CD4-positive, alpha-beta T cell (primary cell): ENCODE results near the gene HTRA2. TPM values are rescaled to one million over a fixed set of nuclear protein-coding genes. Genes with fewer than 3 reads are reported as not detected.

Experiments used
- ATAC-seq: fragments of 200-7000 bp; cut with Tn5 transposase; one replicate; pipeline ENCODE4 v1.10.0; 2022; ENCODE audit warnings: mild to moderate bottlenecking; ENCODE audit not compliant: poor library complexity
- CTCF ChIA-PET: fragments of 350-600 bp; sonication (Branson Sonifier 250); formaldehyde crosslinking; loops from one replicate; lab custom pipeline; 2021; ENCODE audit warnings: antibody characterized with exemption, inconsistent platforms; lab: Charles Lee
- POLR2A ChIA-PET: fragments of 350-600 bp; sonication (Branson Sonifier 250); formaldehyde crosslinking; loops from one replicate; lab custom pipeline; 2021; ENCODE audit warnings: antibody characterized with exemption, inconsistent platforms; lab: Charles Lee
- DNase-seq, 14 experiments: peaks; one replicate each; pipeline ENCODE4 v3.0.0-alpha.2; 2013 to 2020; ENCODE audit warnings: mixed read lengths in 2 of 14
- H3K27ac ChIP-seq, 2 donors: one replicate each; pipeline versions ENCODE4 v1.5.1 to v1.7.0; 2013; ENCODE audit warnings: low read length in 2 of 2, low read depth in 1 of 2, mild to moderate bottlenecking in 1 of 2
- H3K27me3 ChIP-seq, 2 experiments: 1 replicate in 1 of 2; 2 replicates in 1 of 2; pipeline versions ENCODE4 v1.6.1 to v1.7.0; 2013; ENCODE audit warnings: low read length in 2 of 2, control low read depth in 1 of 2, mild to moderate bottlenecking in 1 of 2, moderate library complexity in 1 of 2; ENCODE audit not compliant: insufficient read depth in 2 of 2, control insufficient read depth in 1 of 2
- H3K36me3 ChIP-seq: one replicate; pipeline ENCODE4 v1.6.1; 2013; ENCODE audit warnings: low read length, control low read depth; ENCODE audit not compliant: insufficient read depth
- H3K4me1 ChIP-seq: one replicate; pipeline ENCODE4 v1.6.1; 2013; ENCODE audit warnings: low read length, control low read depth; ENCODE audit not compliant: insufficient read depth
- H3K4me3 ChIP-seq: one replicate; pipeline ENCODE4 v1.5.1; 2013; ENCODE audit warnings: mild to moderate bottlenecking, low read length, moderate library complexity
- H3K9me3 ChIP-seq, 2 experiments: 1 replicate in 1 of 2; 2 replicates in 1 of 2; pipeline versions ENCODE4 v1.6.1 to v1.7.0; 2013; ENCODE audit warnings: low read length in 2 of 2, mild to moderate bottlenecking in 2 of 2, control low read depth in 1 of 2, moderate library complexity in 1 of 2; ENCODE audit not compliant: control insufficient read depth in 1 of 2, insufficient read depth in 1 of 2
- H3K27ac Mint-ChIP-seq: one replicate; pipeline ENCODE4 v1.8.0; 2020; ENCODE audit warnings: mixed read lengths
- H3K27me3 Mint-ChIP-seq: one replicate; pipeline ENCODE4 v1.8.0; 2021; ENCODE audit warnings: mixed read lengths
- H3K36me3 Mint-ChIP-seq: one replicate; pipeline ENCODE4 v1.8.0; 2021; ENCODE audit warnings: low read depth, mixed read lengths
- H3K4me1 Mint-ChIP-seq: one replicate; pipeline ENCODE4 v1.8.0; 2021; ENCODE audit warnings: low read depth, mixed read lengths
- H3K4me3 Mint-ChIP-seq: one replicate; pipeline ENCODE4 v1.8.0; 2020; ENCODE audit warnings: mild to moderate bottlenecking, mixed read lengths
- H3K9me3 Mint-ChIP-seq: one replicate; pipeline ENCODE4 v1.8.0; 2020; ENCODE audit warnings: mixed read lengths
- CTCF ChIP-seq: fragments of 200-600 bp; IDR thresholded peaks from one replicate; pipeline ENCODE4 v1.8.0; 2022; ENCODE audit warnings: antibody characterized with exemption, mild to moderate bottlenecking
- intact Hi-C, 2 experiments: fragments of 100-400 bp; cut with DNase I in 1 of 2; cut with micrococcal nuclease in 1 of 2; formaldehyde crosslinking; loops; one replicate each; pipeline versions ENCODE4 v1.15.1 to v1.9.0; 2023 to 2025; cut with DNase I, micrococcal nuclease
- total RNA-seq, 174 experiments: library from RNA in 2 of 174; stranded (reverse) in 2 of 174; gene quantifications; one replicate each; pipeline ENCODE4 v1.2.3 and lab custom pipeline; 2021 to 2026

The HTRA2 gene
- total RNA-seq, 2 experiments from 2014 or later: 15.3 to 16.0 TPM

- Histone ChIP-seq H3K4me3 (no peak overlapping the region), H3K27me3 (peaks cover 0 to 4% of the 10 kb centered on the region in 2 experiments), H3K27ac (no peak overlapping the region), H3K36me3 (peaks cover 14% of the 10 kb centered on the region), H3K9me3 (no peaks in the 10 kb centered on the region), H3K4me1 (peaks cover 25% of the 10 kb centered on the region)
- no peak overlapping the region for H3K4me3 Mint-ChIP-seq
- DNase-seq (no peak), ATAC-seq (no peak)
- H3K27ac Mint-ChIP-seq: no peak overlapping the region
- intact Hi-C loops: loop anchor here (5.0 to 10.0 kb wide), 3 partner anchors 139 to 709 kb away; partner anchors contain the start of gene STAMBP (in 1 of the 2)
- TF ChIP-seq CTCF: no peak
- peaks cover 22% of the 10 kb centered on the region for H3K36me3 Mint-ChIP-seq
- peaks cover 27% of the 10 kb centered on the region for H3K4me1 Mint-ChIP-seq
- peaks cover 11% of the 10 kb centered on the region for H3K27me3 Mint-ChIP-seq
- ChIA-PET CTCF (no interaction called here), POLR2A (interaction anchor here (1.1 to 3.0 kb wide), 2 partner anchors 25 to 52 kb away, joined by 4 to 24 read pairs; partner anchors contain the start of genes CCDC142, PCGF1 and TTC31)
- no peaks in the 10 kb centered on the region for H3K9me3 Mint-ChIP-seq
Observed at GRCh38 chr2:74533464-74533863, 3.7 kb downstream of the HTRA2 start.

GRCh38 chr2:74534411-74534810, 4.7 kb downstream of the HTRA2 start:
- Histone ChIP-seq H3K27me3 (peaks cover 7 to 11% of the 10 kb centered on the region in 2 experiments), H3K27ac (no peak overlapping the region), H3K9me3 (no peaks in the 10 kb centered on the region), H3K4me1 (peaks cover 17% of the 10 kb centered on the region), H3K36me3 (peaks cover 13% of the 10 kb centered on the region), H3K4me3 (no peak overlapping the region)
- H3K27ac Mint-ChIP-seq: no peak overlapping the region
- CTCF ChIA-PET: no interaction called here
- H3K9me3 Mint-ChIP-seq: no peaks in the 10 kb centered on the region
- DNase-seq (no peak), ATAC-seq (no peak)
- no peak overlapping the region for H3K4me3 Mint-ChIP-seq
- H3K36me3 Mint-ChIP-seq: peaks cover 13% of the 10 kb centered on the region
- no peak for TF ChIP-seq CTCF
- POLR2A ChIA-PET: no interaction called here
- H3K27me3 Mint-ChIP-seq: peaks cover 20% of the 10 kb centered on the region
- peaks cover 20% of the 10 kb centered on the region for H3K4me1 Mint-ChIP-seq
- intact Hi-C loops: loop anchor here (5.0 to 10.0 kb wide), 3 partner anchors 140 to 710 kb away; partner anchors contain the start of gene STAMBP (in 1 of the 2)

GRCh38 chr2:74535440-74535965, 5.8 kb downstream of the HTRA2 start:
- H3K27me3 Mint-ChIP-seq: peaks cover 23% of the 10 kb centered on the region
- Histone ChIP-seq H3K27me3 (peaks cover 14 to 17% of the 10 kb centered on the region in 2 experiments), H3K4me3 (no peak overlapping the region), H3K36me3 (peaks cover 13% of the 10 kb centered on the region), H3K27ac (no peak overlapping the region), H3K9me3 (no peaks in the 10 kb centered on the region), H3K4me1 (peaks cover 14% of the 10 kb centered on the region)
- POLR2A ChIA-PET: no interaction called here
- no peak overlapping the region for H3K27ac Mint-ChIP-seq
- DNase-seq (no peak), ATAC-seq (no peak)
- no peaks in the 10 kb centered on the region for H3K9me3 Mint-ChIP-seq
- no peak for TF ChIP-seq CTCF
- intact Hi-C loops: loop anchor here (10.0 kb wide), 2 partner anchors 141 to 711 kb away; partner anchors contain the start of gene STAMBP (in 1 of the 2)
- H3K4me3 Mint-ChIP-seq: no peak overlapping the region
- peaks cover 11% of the 10 kb centered on the region for H3K36me3 Mint-ChIP-seq
- CTCF ChIA-PET: no interaction called here
- peaks cover 18% of the 10 kb centered on the region for H3K4me1 Mint-ChIP-seq
